ENCODE measurements around the gene RARB.

Gene RARB

GRCh38 chr3:25540273-25540672 lies 112.2 kb downstream of the RARB start:
- no peaks in the 10 kb centered on the region for H3K79me2 ChIP-seq (ENCODE audit: insufficient read depth, low read length)
- no peaks in the 10 kb centered on the region for H3K9me2 ChIP-seq (ENCODE audit: low read depth, low read length)
- H3K9ac ChIP-seq (ENCODE audit: low read length): no peak overlapping the region
- H3K4me3 ChIP-seq (ENCODE audit: low read depth, low read length, poor library complexity, severe bottlenecking): no peak overlapping the region
- no peaks in the 10 kb centered on the region for H4K20me1 ChIP-seq (ENCODE audit: insufficient read depth, low read length)
- no peaks in the 10 kb centered on the region for H3K36me3 ChIP-seq (ENCODE audit: insufficient read depth, low read length)
- TF ChIP-seq CTCF (IDR thresholded peaks at IDR 0.05; ENCODE audit: low read length) (no peak), EZH2 (IDR thresholded peaks at IDR 0.05; ENCODE audit: borderline replicate concordance, low read length) (no peak)
- H3K4me2 ChIP-seq (ENCODE audit: low read length): no peak overlapping the region
- H3K27ac ChIP-seq (ENCODE audit: low read depth, low read length, poor library complexity, severe bottlenecking): no peak overlapping the region
- no peaks in the 10 kb centered on the region for H3F3A ChIP-seq (ENCODE audit: insufficient read depth, low read length)
- no peaks in the 10 kb centered on the region for H3K4me1 ChIP-seq (ENCODE audit: insufficient read depth, low read length, severe bottlenecking)
- H3K9me3 ChIP-seq (ENCODE audit: low read length): no peaks in the 10 kb centered on the region
- H2AFZ ChIP-seq (ENCODE audit: low read length): no peak overlapping the region
- no peaks in the 10 kb centered on the region for H3K27me3 ChIP-seq (ENCODE audit: insufficient read depth, low read length)

GRCh38 chr3:25542492-25543039 lies 114.5 kb downstream of the RARB start:
- no peak overlapping the region for H2AFZ ChIP-seq (ENCODE audit: low read length)
- no peaks in the 10 kb centered on the region for H4K20me1 ChIP-seq (ENCODE audit: insufficient read depth, low read length)
- H3K4me2 ChIP-seq (ENCODE audit: low read length): no peak overlapping the region
- H3K9me2 ChIP-seq (ENCODE audit: low read depth, low read length): no peaks in the 10 kb centered on the region
- H3K4me1 ChIP-seq (ENCODE audit: insufficient read depth, low read length, severe bottlenecking): no peaks in the 10 kb centered on the region
- H3K27ac ChIP-seq (ENCODE audit: low read depth, low read length, poor library complexity, severe bottlenecking): no peak overlapping the region
- no peaks in the 10 kb centered on the region for H3K79me2 ChIP-seq (ENCODE audit: insufficient read depth, low read length)
- no peaks in the 10 kb centered on the region for H3K36me3 ChIP-seq (ENCODE audit: insufficient read depth, low read length)
- H3K9me3 ChIP-seq (ENCODE audit: low read length): no peaks in the 10 kb centered on the region
- TF ChIP-seq EZH2 (IDR thresholded peaks at IDR 0.05; ENCODE audit: borderline replicate concordance, low read length) (no peak), CTCF (IDR thresholded peaks at IDR 0.05; ENCODE audit: low read length) (no peak)
- H3K4me3 ChIP-seq (ENCODE audit: low read depth, low read length, poor library complexity, severe bottlenecking): no peak overlapping the region
- no peaks in the 10 kb centered on the region for H3F3A ChIP-seq (ENCODE audit: insufficient read depth, low read length)
- H3K27me3 ChIP-seq (ENCODE audit: insufficient read depth, low read length): no peaks in the 10 kb centered on the region
- no peak overlapping the region for H3K9ac ChIP-seq (ENCODE audit: low read length)

GRCh38 chr3:25547103-25547502 lies 119.0 kb downstream of the RARB start:
- Histone ChIP-seq H3K9ac (ENCODE audit: low read length) (no peak overlapping the region), H3K27me3 (ENCODE audit: insufficient read depth, low read length) (no peaks in the 10 kb centered on the region), H3K9me2 (ENCODE audit: low read depth, low read length) (no peaks in the 10 kb centered on the region), H3K4me3 (ENCODE audit: low read depth, low read length, poor library complexity, severe bottlenecking) (no peak overlapping the region), H3K9me3 (ENCODE audit: low read length) (no peaks in the 10 kb centered on the region), H3K79me2 (ENCODE audit: insufficient read depth, low read length) (no peaks in the 10 kb centered on the region), H4K20me1 (ENCODE audit: insufficient read depth, low read length) (no peaks in the 10 kb centered on the region), H3K36me3 (ENCODE audit: insufficient read depth, low read length) (no peaks in the 10 kb centered on the region), H2AFZ (ENCODE audit: low read length) (no peak overlapping the region), H3F3A (ENCODE audit: insufficient read depth, low read length) (no peaks in the 10 kb centered on the region), H3K4me1 (ENCODE audit: insufficient read depth, low read length, severe bottlenecking) (no peaks in the 10 kb centered on the region), H3K4me2 (ENCODE audit: low read length) (no peak overlapping the region), H3K27ac (ENCODE audit: low read depth, low read length, poor library complexity, severe bottlenecking) (no peak overlapping the region)
- TF ChIP-seq EZH2 (IDR thresholded peaks at IDR 0.05; ENCODE audit: borderline replicate concordance, low read length) (no peak), CTCF (IDR thresholded peaks at IDR 0.05; ENCODE audit: low read length) (no peak)
